Thyroid gland (tissue), 4 donors: Measurements from ENCODE around the gene PTPRN2. TPM values are rescaled to one million over a fixed set of nuclear protein-coding genes. Genes with fewer than 3 reads are reported as not detected.

ENCODE experiments used
- DNase-seq, 2 donors: peaks; one replicate each; pipeline ENCODE4 v3.0.0-alpha.2; 2019
- H3K27ac ChIP-seq, 3 donors: fragments of 200-600 bp; sonication (generic); 1 replicate in 2 of 3; 2 replicates in 1 of 3; pipeline ENCODE4 v1.5.1; 2016 to 2019; ENCODE audit warnings: mild to moderate bottlenecking in 1 of 3, moderate library complexity in 1 of 3
- H3K27me3 ChIP-seq: fragments of 200-600 bp; sonication (generic); one replicate; pipeline ENCODE4 v1.5.1; 2019
- H3K36me3 ChIP-seq, 2 donors: fragments of 200-600 bp; sonication (generic); one replicate each; pipeline ENCODE4 v1.5.1; 2016 to 2019
- H3K4me1 ChIP-seq, 2 donors: fragments of 200-600 bp; sonication (generic); one replicate each; pipeline ENCODE4 v1.5.1; 2017 to 2019
- H3K4me3 ChIP-seq, 3 donors: fragments of 200-600 bp; sonication (generic); replicated peaks in 1 of 3; 1 replicate in 2 of 3; 2 replicates in 1 of 3; pipeline ENCODE4 v1.5.1; 2016; ENCODE audit warnings: mild to moderate bottlenecking in 1 of 3
- H3K9me3 ChIP-seq: fragments of 200-600 bp; sonication (generic); one replicate; pipeline ENCODE4 v1.5.1; 2017
- POLR2A ChIP-seq, 2 donors: fragments of 450-650 bp; IDR thresholded peaks; one replicate each; pipeline ENCODE4 v1.6.1; 2017; ENCODE audit warnings: antibody characterized with exemption in 2 of 2, mild to moderate bottlenecking in 2 of 2, moderate library complexity in 1 of 2
- WGBS, 2 donors: methylation state at CpG; one replicate each; pipeline ENCODE4 v1.1.5; 2017; 5-methylcytosine and 5-hydroxymethylcytosine counted together
- intact Hi-C: fragments of 100-400 bp; cut with DNase I; formaldehyde crosslinking; loops from one replicate; pipeline ENCODE4 v1.15.1; 2023
- total RNA-seq, 4 donors: library from RNA; depleted of rRNA; stranded (reverse); fragments of >200 nt; gene quantifications; one replicate each; pipeline ENCODE4 v1.2.3, GENCODE V29; 2016
- TF ChIP-seq, protein P1 (sequence below), 6 experiments: fragments of 200-600 bp in 3 of 6; fragments of 450-650 bp in 3 of 6; sonication (generic) in 3 of 6; IDR thresholded peaks; one replicate each; pipeline ENCODE4 v1.5.1; 2016 to 2019; ENCODE audit warnings: antibody characterized with exemption in 6 of 6, mild to moderate bottlenecking in 2 of 6, inconsistent platforms in 1 of 6, moderate library complexity in 1 of 6

Gene PTPRN2
- total RNA-seq, 4 donors from 2014 or later = 4.2 to 9.9 (median 7.7) TPM

GRCh38 chr7:158266426-158266816, 321.2 kb downstream of the PTPRN2 start:
- intact Hi-C loops = no loop called here
- no peak overlapping the region for H3K27ac ChIP-seq

GRCh38 chr7:158265743-158266080, 321.9 kb downstream of the PTPRN2 start:
- no peaks in the 10 kb centered on the region for H3K36me3 ChIP-seq
- no peaks in the 10 kb centered on the region for H3K4me1 ChIP-seq
- no peak overlapping the region for H3K27ac ChIP-seq
- 89 to 98% methylated on average over 5 to 7 of the region's 11 CpGs for WGBS, 2 donors
- H3K9me3 ChIP-seq = no peaks in the 10 kb centered on the region
- intact Hi-C loops = no loop called here
- no peak overlapping the region for H3K4me3 ChIP-seq
- TF ChIP-seq, protein P1, sequence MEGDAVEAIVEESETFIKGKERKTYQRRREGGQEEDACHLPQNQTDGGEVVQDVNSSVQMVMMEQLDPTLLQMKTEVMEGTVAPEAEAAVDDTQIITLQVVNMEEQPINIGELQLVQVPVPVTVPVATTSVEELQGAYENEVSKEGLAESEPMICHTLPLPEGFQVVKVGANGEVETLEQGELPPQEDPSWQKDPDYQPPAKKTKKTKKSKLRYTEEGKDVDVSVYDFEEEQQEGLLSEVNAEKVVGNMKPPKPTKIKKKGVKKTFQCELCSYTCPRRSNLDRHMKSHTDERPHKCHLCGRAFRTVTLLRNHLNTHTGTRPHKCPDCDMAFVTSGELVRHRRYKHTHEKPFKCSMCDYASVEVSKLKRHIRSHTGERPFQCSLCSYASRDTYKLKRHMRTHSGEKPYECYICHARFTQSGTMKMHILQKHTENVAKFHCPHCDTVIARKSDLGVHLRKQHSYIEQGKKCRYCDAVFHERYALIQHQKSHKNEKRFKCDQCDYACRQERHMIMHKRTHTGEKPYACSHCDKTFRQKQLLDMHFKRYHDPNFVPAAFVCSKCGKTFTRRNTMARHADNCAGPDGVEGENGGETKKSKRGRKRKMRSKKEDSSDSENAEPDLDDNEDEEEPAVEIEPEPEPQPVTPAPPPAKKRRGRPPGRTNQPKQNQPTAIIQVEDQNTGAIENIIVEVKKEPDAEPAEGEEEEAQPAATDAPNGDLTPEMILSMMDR (IDR thresholded peaks at IDR 0.05) = no peak
- no peak for TF ChIP-seq POLR2A (IDR thresholded peaks at IDR 0.05)
- no peak for DNase-seq
- no peaks in the 10 kb centered on the region for H3K27me3 ChIP-seq

More at GRCh38 chr7:158266426-158266816, 321.2 kb downstream of the PTPRN2 start:
- no peak overlapping the region for H3K4me3 ChIP-seq
- no peaks in the 10 kb centered on the region for H3K9me3 ChIP-seq
- no peaks in the 10 kb centered on the region for H3K4me1 ChIP-seq
- no peak for DNase-seq
- TF ChIP-seq, protein P1 (IDR thresholded peaks at IDR 0.05) = no peak
- TF ChIP-seq POLR2A (IDR thresholded peaks at IDR 0.05) = no peak
- WGBS, 2 donors = 83 to 89% methylated on average over 10 to 12 of the region's 12 CpGs
- H3K36me3 ChIP-seq = no peaks in the 10 kb centered on the region
- no peaks in the 10 kb centered on the region for H3K27me3 ChIP-seq

GRCh38 chr7:158264881-158265742, 322.5 kb downstream of the PTPRN2 start:
- intact Hi-C loops = no loop called here
- TF ChIP-seq, protein P1 (IDR thresholded peaks at IDR 0.05) = no peak
- TF ChIP-seq POLR2A (IDR thresholded peaks at IDR 0.05) = no peak
- DNase-seq = no peak
- Histone ChIP-seq H3K27me3 (no peaks in the 10 kb centered on the region), H3K36me3 (no peaks in the 10 kb centered on the region), H3K4me1 (no peaks in the 10 kb centered on the region), H3K9me3 (no peaks in the 10 kb centered on the region), H3K4me3 (no peak overlapping the region), H3K27ac (no peak overlapping the region)
- WGBS, 2 donors = 86 to 89% methylated on average over 11 of the region's 13 CpGs

DNA sequence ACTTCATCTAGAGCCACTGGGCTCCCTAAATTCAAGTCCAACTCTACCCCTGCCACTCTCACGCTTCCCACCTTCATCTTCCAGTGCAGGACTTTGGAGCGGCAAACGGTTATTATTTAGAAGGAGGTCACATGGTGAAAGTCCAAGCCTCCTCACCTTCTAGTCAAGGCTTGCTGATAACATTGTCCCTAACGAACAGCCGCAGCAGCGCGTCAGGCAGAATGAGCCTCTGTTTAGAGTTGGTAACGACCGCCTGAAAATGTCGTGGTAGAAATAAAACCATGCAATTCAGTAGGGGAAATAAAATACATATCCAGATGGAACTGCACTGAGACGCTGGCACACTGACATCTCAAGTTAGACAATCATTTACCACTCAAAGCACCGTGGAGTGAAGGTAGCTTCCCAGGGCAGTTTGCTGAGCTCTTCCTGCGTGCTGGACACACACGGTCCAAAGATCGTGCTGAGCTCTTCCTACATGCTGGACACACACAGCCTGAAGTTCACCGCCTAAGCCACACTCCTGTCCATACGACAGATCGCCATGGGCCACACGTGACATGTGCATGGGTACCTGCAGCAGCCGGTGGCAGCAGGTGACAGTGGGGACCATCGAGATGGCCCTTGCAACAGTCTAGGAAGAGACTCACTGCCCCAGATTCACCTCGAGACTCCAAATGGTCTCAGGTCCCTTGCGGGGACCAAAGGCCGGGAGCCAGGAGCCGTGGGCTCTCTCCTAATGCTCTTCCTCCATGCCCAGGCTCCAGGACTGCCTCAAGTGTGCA, 323.5 kb downstream of the PTPRN2 start:
- Histone ChIP-seq H3K27me3 (no peaks in the 10 kb centered on the region), H3K4me1 (no peaks in the 10 kb centered on the region), H3K9me3 (no peaks in the 10 kb centered on the region), H3K4me3 (no peak overlapping the region), H3K36me3 (no peaks in the 10 kb centered on the region), H3K27ac (no peak overlapping the region)
- DNase-seq = no peak
- TF ChIP-seq, protein P1 (IDR thresholded peaks at IDR 0.05) = no peak
- no peak for TF ChIP-seq POLR2A (IDR thresholded peaks at IDR 0.05)
- intact Hi-C loops = no loop called here
- 88 to 91% methylated on average over 21 to 25 of the region's 25 CpGs for WGBS, 2 donors
